Esophagus muscularis mucosa (tissue), 4 donors: Measurements from ENCODE around the gene TGFBI. TPM values are rescaled to one million over a fixed set of nuclear protein-coding genes. Genes with fewer than 3 reads are reported as not detected.
A peak's percentile ranks its signal among the peaks of the same experiment; 100 is the strongest.

Source experiments
- DNase-seq: peaks from one replicate; pipeline ENCODE4 v3.0.0-alpha.2; 2017; ENCODE audit errors: extremely low spot score
- H3K27ac ChIP-seq, 4 donors: fragments of 200-600 bp; sonication (generic); replicated peaks in 1 of 4; 1 replicate in 3 of 4; 2 replicates in 1 of 4; pipeline ENCODE4 v1.5.1; 2016 to 2019; ENCODE audit warnings: mild to moderate bottlenecking in 1 of 4
- H3K27me3 ChIP-seq, 4 donors: fragments of 200-600 bp; sonication (generic); one replicate each; pipeline versions ENCODE4 v1.5.1 to v1.6.0; 2016 to 2019
- H3K36me3 ChIP-seq, 4 donors: fragments of 200-600 bp; sonication (generic); one replicate each; pipeline ENCODE4 v1.5.1; 2016 to 2019
- H3K4me1 ChIP-seq, 4 donors: fragments of 200-600 bp; sonication (generic); one replicate each; pipeline ENCODE4 v1.5.1; 2016 to 2019
- H3K4me3 ChIP-seq, 4 donors: fragments of 200-600 bp; sonication (generic); 1 replicate in 2 of 4; 2 replicates in 2 of 4; pipeline ENCODE4 v1.5.1; 2016 to 2019; ENCODE audit warnings: mild to moderate bottlenecking in 4 of 4, moderate library complexity in 1 of 4
- H3K9me3 ChIP-seq, 4 donors: fragments of 200-600 bp; sonication (generic); 1 replicate in 3 of 4; 2 replicates in 1 of 4; pipeline ENCODE4 v1.5.1; 2016 to 2019
- CTCF ChIP-seq, 3 experiments: fragments of 200-600 bp in 2 of 3; fragments of 450-650 bp in 1 of 3; sonication (generic) in 2 of 3; IDR thresholded peaks; one replicate each; pipeline ENCODE4 v1.5.1; 2017 to 2019; ENCODE audit warnings: antibody characterized with exemption in 3 of 3, mild to moderate bottlenecking in 2 of 3, moderate library complexity in 1 of 3
- EP300 ChIP-seq: sonication (generic); formaldehyde crosslinking; IDR thresholded peaks from one replicate; pipeline ENCODE4 v1.6.1; 2017; ENCODE audit warnings: antibody characterized with exemption
- POLR2A ChIP-seq: fragments of 450-650 bp; IDR thresholded peaks from one replicate; pipeline ENCODE4 v1.6.1; 2017; ENCODE audit warnings: antibody characterized with exemption, moderate library complexity, mild to moderate bottlenecking, low read depth
- POLR2AphosphoS5 ChIP-seq, 2 donors: sonication (generic); formaldehyde crosslinking; IDR thresholded peaks; one replicate each; pipeline ENCODE4 v1.6.1; 2017; ENCODE audit warnings: antibody characterized with exemption in 2 of 2
- WGBS: methylation state at CpG from one replicate; pipeline ENCODE4 v1.1.5; 2018; 5-methylcytosine and 5-hydroxymethylcytosine counted together
- intact Hi-C: fragments of 100-400 bp; cut with DNase I; formaldehyde crosslinking; loops from one replicate; pipeline ENCODE4 v1.15.1; 2023
- total RNA-seq, 4 donors: library from RNA; depleted of rRNA; stranded (reverse); fragments of >200 nt; gene quantifications; one replicate each; pipeline versions ENCODE4 v1.1.0 to v1.2.1, GENCODE V29; 2016

Gene TGFBI
- total RNA-seq, 4 donors from 2014 or later = 62.3 to 128 (median 92.9) TPM

DNA sequence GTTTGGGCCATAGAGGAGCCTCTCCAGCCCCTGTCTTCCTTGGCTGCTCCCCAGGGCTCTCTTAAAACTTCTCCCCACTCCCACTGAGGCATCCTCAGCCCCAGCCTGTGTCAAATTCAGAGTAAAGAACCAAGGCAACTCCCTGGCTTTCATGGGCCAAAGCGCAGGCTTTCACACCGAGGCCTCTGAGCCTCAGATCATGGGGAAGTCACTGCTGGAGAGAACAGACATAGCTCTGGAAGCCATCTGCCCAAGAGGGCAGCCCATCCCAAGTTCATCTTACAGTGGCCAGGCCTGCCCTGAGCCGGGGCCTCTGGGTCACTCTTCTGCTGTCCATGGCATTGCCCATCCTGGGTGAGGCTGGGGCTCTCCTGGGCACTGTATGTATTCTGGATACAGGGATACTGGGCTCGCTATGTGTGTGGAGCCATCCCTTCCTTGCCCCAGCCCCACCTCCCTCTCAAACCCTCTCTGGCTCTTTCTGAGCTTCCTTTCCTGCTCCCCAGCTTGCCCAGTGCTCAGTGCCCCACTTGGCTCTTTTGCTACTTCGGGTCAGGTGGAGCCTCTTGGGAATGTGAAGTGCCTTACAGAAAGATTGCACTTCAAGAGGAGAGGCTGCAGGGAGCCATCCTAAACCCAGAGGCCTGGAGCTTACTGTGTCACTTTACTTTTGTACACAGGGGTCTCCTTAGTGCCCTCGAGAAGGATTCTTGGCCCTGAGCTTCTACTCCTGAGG, 33.0 kb downstream of the TGFBI start:
- Histone ChIP-seq H3K27ac (peak overlapping the region in 1 of 4 donors; percentile 1), H3K4me3 (no peak overlapping the region), H3K27me3 (no peaks in the 10 kb centered on the region), H3K36me3 (peaks cover 0 to 29% (median 19%) of the 10 kb centered on the region in 4 donors), H3K4me1 (peaks cover 33 to 67% (median 57%) of the 10 kb centered on the region in 4 donors), H3K9me3 (no peaks in the 10 kb centered on the region)
- WGBS = 98% methylated on average over 4 of the region's 6 CpGs
- no peak for DNase-seq
- intact Hi-C loops = loop anchor here (5.0 to 10.0 kb wide), 3 partner anchors 113 to 174 kb away; no protein-coding TSS in a partner anchor
- no peak for TF ChIP-seq CTCF (IDR thresholded peaks at IDR 0.05)
- no peak for TF ChIP-seq EP300
- TF ChIP-seq POLR2A = no peak
- no peak for TF ChIP-seq POLR2AphosphoS5 (IDR thresholded peaks at IDR 0.05)

DNA sequence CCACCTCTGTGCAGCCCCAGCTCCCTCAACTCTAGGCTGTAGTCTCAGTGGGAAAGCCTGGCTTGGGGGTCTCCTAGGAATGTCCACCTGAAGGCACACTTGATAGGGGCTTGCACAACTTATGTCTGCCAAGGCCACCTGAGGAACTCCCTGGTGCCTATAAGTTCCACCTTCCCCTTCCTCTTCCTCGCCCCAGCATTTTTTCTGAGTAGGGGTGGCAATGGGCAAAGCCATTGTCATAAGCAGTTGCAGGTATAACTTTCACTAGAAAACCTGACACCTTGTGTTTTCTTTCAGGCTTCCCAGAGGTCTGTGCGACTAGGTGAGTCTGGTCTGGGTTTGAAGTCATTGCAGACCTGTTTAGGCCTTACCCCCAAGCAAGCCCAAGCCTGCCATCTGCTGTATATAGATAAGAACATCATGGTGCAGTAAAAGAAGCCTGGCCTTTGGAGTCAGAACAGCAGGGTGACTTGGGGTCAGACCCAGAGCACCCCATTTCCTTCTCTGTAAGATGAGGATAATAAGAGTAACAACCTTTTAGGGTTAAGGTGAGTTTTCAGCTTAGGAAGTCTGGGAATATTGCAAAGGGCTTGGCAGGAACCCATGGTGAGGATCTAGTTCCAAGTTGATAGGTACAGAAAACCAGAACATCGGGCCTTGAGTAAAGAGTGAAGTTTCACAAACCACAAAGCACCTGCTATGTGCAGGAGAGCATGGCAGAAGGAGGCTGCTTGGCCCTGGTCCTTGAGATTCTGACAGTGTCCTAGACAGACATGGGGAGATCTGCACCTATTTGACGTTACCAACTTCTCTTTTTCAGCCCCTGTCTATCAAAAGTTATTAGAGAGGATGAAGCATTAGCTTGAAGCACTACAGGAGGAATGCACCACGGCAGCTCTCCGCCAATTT, 33.8 kb downstream of the TGFBI start:
- TF ChIP-seq POLR2AphosphoS5 (IDR thresholded peaks at IDR 0.05) = no peak
- TF ChIP-seq CTCF (IDR thresholded peaks at IDR 0.05) = peak; percentile 36 to 57 (median 52)
- H3K4me1 ChIP-seq = peaks cover 26 to 63% (median 54%) of the 10 kb centered on the region in 4 donors
- H3K36me3 ChIP-seq = peaks cover 0 to 27% (median 17%) of the 10 kb centered on the region in 4 donors
- intact Hi-C loops = loop anchor here (5.0 to 10.0 kb wide), 3 partner anchors 112 to 175 kb away; no protein-coding TSS in a partner anchor
- no peaks in the 10 kb centered on the region for H3K9me3 ChIP-seq
- DNase-seq = no peak
- no peak overlapping the region for H3K4me3 ChIP-seq
- WGBS = 84% methylated on average over 6 of the region's 6 CpGs
- peak overlapping the region in 1 of 4 donors; percentile 1 for H3K27ac ChIP-seq
- no peaks in the 10 kb centered on the region for H3K27me3 ChIP-seq

GRCh38 chr5:136063778-136064465, 35.1 kb downstream of the TGFBI start:
- Histone ChIP-seq H3K36me3 (peaks cover 0 to 27% (median 17%) of the 10 kb centered on the region in 4 donors), H3K4me3 (no peak overlapping the region), H3K4me1 (peaks cover 17 to 50% (median 41%) of the 10 kb centered on the region in 4 donors), H3K27me3 (no peaks in the 10 kb centered on the region), H3K9me3 (no peaks in the 10 kb centered on the region), H3K27ac (peak overlapping the region; percentile 64 to 81 (median 72))
- intact Hi-C loops = loop anchor here (5.0 to 10.0 kb wide), 3 partner anchors 111 to 177 kb away; no protein-coding TSS in a partner anchor
- 87% methylated on average over 8 of the region's 8 CpGs for WGBS
- no peak for DNase-seq
- TF ChIP-seq POLR2AphosphoS5 (IDR thresholded peaks at IDR 0.05) = no peak
- no peak for TF ChIP-seq CTCF (IDR thresholded peaks at IDR 0.05)
- no peak for TF ChIP-seq EP300
- no peak for TF ChIP-seq POLR2A

GRCh38 chr5:136064510-136064909, 35.7 kb downstream of the TGFBI start:
- Histone ChIP-seq H3K36me3 (peaks cover 0 to 27% (median 14%) of the 10 kb centered on the region in 4 donors), H3K4me1 (peaks cover 13 to 44% (median 35%) of the 10 kb centered on the region in 4 donors), H3K4me3 (no peak overlapping the region), H3K27me3 (no peaks in the 10 kb centered on the region), H3K27ac (peak overlapping the region; percentile 64 to 81 (median 72)), H3K9me3 (no peaks in the 10 kb centered on the region)
- WGBS = 58% methylated on average over 4 of the region's 4 CpGs
- DNase-seq = no peak
- intact Hi-C loops = loop anchor here (5.0 to 10.0 kb wide), 3 partner anchors 110 to 177 kb away; no protein-coding TSS in a partner anchor
- TF ChIP-seq POLR2AphosphoS5 (IDR thresholded peaks at IDR 0.05) (no peak), POLR2A (no peak), EP300 (no peak), CTCF (IDR thresholded peaks at IDR 0.05) (no peak)
